ENCODE measurements around the gene NELFB.

Gene NELFB

DNA sequence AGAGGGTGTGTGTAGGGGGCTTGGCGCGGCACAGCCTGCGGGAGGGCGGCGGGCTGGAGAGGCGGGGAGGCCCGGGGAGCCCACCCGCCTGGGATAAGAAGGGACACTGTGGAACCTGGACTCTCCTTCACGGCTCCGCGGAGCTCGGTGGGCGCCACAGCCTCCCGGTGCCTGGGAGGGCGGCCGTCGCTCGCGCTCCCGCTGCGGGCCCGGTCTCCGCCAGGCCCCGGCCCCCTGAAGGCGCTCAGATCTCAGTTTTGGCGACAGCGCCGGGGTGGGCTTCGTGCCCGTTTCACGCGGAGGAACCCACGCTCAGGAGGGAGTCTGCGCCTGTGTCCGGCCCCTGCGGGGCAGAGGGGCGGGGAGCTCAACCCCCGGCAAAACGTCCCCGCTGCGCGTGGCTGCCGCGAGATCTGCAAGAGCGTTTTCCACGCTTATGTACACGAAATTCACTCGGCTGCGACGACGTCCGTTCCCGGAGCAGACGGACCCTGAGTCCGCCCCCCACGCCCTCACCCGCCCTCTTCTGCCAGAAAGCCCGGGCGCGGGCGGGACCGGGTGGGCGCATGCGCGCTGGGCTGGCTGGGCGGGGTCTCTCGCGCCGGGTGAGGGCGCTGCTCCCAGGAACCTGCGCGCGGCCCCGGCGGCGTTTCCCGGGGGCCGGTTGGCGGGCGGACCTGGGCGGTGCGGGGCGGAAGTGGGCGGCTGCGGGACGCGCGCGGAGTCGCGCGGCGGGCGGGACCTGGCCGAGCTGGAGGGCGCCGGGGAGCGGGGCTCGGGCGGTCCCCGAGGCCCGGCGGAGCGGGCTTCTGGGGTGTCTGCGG is at the start of gene NELFB:
Gene NELFB, plus strand, starts transcription at position 704 of the 824 bp plus-strand sequence.
- DNase-seq (ENCODE audit: low spot score), result peak; percentile 100

DNA sequence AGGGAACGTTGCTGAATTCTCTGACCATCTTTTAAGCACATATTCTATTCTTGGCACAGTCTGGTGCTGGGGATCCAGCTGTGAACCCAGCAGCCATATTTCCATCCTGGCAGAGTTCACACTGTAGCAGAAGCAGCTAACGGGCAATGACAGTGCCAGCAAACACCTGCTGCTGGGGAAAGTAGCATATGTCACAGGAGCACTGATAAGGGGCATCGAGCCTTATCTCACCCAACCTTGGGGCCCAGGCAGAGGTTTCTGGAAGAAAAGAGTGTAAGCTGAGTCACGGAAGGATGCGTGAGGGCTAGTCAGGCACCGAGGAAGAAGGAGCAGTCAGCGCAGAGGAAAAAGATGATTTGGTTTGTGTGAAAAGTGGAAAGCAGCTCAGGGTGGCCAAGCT is 48.5 kb upstream of the NELFB start:
- DNase-seq (ENCODE audit: low spot score), result no peak

DNA sequence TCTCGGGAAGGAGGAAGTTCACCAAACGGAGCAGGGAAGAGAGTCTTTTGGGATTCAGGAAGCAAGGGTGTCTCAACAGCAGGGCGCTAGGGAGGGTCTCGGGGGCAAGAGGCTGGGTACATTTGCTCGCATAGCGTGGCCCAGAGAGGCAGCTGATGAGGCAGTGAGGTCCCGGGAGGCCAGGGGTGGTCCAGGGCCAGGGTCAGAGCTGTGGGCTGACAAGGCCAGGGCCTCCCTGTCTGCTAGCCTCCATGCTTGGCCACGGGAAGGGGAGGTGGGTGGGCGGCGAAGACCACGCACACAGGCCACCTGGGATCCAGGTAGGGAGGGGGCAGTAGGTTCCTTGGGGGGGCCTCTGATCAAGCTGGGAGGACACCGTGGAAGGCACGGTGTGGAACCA is 43.6 kb upstream of the NELFB start:
- no peak for DNase-seq (ENCODE audit: low spot score)

DNA sequence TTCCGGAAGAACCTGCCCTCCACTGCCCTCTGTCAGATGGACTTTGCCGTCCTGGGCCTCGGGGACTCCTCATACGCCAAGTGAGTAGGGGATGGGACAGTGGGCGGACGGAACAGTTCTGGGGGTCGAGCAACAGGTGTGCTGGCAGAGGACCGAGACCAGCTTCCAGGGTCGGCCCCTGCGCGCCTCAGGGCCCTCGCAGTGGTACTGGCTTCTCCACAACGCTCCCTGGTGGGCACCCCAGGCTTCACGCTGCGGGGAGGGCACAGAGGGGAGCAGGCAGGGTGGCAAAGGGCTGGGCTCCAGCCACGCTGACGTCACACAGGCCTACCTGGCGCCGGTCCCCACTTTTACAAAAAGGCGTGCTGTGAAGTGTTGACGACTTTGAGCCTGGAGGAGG is 42.6 kb upstream of the NELFB start:
- DNase-seq (ENCODE audit: low spot score), result no peak

DNA sequence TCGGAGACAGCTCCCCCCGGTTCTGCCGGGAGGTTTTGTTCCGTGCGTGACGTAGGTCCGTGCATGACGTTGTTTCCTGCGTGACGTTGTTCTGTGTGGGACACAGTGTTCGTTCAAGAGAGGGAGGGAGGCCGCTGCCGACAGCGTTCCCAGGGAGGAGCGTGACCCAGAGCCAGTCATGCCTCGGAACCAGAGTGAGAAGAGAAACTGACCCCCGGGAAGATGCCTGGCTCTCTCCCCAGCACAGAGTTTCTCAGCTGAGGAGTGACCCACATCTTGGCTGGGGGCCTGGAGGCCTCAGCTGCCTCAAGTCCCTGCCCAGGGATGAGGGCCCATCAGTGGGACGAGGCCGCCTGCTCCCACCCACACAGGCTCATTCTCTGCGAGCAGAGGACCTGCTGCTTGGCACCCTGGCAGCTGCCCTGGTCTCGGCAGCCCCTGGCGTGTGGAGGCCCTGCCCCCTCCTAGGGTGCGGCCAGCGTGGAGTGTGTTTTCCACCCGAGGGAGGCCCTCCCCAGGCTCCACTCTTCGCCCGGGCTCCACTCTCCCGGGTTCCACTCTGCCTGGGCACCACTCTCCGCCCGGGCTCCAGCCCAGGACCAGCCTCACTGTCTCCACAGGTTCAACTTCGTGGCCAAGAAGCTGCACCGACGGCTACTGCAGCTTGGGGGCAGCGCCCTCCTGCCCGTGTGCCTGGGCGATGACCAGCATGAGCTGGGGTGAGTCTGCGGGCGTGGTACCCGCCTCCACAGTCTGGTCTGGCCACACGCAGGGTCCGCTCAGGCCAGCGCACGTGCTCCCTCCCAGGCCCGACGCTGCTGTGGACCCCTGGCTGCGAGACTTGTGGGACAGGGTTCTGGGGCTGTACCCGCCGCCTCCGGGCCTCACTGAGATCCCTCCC is 41.7 kb upstream of the NELFB start:
- DNase-seq (ENCODE audit: low spot score), result no peak

DNA sequence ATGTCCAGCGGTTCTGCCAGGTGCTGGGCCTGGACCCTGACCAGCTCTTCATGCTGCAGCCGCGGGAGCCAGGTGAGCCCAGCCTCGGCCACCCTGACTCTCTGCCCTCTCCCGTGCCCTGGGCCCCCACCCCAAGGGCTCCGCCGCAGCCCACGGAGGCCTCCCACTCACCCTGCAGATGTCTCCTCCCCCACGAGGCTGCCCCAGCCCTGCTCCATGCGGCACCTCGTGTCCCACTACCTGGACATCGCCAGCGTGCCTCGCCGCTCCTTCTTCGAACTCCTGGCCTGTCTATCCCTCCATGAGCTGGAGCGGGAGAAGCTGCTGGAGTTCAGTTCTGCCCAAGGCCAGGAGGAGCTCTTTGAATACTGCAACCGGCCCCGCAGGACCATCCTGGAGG is 40.5 kb upstream of the NELFB start:
- DNase-seq (ENCODE audit: low spot score), result no peak

DNA sequence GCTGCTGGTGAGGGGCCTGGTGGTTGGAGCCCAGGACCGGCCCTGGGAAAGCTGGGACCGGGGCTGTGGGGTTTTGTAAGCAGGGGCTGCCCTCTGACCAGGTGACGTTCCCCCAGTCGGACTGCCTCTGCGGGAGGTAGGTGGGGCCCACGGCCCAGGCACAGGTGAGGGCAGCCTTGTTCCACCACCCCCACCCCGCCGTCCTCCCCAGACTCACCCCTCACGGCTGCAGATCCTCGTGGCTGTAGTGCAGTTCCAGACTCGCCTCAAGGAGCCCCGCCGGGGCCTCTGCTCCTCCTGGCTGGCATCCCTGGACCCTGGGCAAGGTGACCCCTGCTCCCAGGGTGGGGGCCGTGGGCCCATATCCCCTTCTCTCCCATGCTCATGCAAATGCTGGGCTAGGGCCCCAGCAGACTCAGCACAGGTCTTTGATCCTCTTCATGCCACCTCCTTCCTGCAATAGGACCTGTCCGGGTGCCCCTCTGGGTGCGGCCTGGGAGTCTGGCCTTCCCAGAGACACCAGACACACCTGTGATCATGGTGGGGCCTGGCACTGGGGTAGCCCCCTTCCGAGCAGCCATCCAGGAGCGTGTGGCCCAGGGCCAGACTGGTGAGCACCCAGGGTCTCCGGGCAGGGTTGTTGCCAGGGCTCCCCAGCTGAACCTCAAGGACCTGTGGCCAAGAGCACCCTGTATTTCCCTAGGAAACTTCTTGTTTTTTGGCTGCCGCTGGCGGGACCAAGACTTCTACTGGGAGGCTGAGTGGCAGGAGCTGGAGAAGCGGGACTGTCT is 39.7 kb upstream of the NELFB start:
- no peak for DNase-seq (ENCODE audit: low spot score)

DNA sequence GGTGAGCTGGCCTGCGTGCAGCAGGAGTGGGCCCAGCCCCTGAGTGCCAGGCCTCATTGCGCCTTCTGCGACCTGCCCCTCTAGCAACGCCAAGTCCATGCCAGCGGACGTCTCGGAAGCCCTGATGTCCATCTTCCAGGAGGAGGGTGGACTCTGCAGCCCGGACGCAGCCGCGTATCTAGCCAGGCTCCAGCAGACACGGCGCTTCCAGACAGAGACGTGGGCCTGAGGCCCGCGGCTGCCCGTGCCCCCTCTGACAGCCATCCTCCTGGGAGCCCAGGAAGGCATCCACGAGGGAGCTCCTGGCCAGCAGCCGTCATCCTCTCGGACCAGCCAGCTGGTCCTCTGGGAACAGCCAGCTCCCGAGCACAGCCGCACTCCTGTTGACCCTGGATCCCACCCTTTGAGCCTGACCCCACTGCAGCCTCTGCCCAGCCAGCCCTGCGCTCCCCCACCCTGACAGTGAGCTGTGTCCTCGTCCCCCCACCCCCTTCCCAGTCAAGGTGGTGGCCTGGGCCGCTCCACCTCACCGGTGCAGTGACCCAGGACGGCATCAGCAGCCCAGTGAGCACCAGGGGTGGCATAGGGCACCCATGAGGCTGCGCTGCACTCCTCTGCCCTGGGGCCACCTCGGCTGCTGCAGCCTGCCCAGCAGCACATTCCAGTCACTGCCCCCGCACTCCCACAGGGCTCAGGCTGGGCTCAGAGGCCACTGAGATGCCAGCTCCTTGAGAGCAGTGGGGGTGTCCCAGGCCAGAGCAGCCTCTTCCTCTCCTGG is 38.8 kb upstream of the NELFB start:
- DNase-seq (ENCODE audit: low spot score), result no peak

DNA sequence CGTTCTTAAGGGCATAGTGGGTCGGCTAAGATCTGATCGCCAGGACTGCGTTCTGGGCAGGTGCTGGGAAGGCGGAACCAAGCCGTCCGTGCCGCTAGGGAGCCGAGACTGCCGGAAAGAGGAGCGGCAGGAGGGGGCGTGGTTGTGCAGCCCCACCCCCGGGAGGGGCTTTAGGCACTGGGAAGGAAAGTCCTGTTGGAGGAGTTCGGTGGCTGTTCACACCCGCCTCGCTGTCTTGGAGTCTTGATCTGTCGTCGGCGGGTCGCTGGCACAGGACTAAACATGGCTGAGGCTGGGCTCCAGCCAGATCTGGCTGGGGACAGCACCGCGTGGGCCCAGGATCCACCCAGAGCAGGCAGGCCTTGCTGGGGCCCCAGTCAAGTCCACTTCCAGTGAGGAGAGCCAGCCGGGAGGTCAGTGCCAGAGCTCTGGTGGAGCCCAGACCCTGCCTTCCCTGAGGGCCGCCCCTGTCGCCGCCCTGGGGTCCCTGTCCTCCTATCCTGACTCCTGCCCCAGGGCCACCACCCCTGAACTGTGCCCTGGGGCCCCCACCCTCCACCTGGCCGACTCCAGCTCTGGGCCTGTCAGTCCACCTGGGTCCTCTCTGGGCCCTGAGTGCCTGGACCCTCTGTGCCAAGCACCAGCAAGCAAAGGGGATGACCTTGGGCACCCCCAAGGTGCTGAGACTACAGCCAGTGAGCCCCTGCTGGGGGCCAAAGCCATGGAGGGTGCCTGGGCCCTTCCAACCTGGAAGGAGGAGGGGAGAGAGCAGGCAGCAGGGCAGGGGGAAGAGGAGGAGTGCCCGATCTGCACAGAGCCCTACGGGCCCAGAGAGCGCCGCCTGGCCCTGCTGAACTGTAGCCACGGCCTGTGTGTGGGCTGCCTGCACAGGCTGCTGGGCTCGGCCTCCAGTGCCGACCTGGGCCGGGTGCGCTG is 37.6 kb upstream of the NELFB start:
- no peak for DNase-seq (ENCODE audit: low spot score)

DNA sequence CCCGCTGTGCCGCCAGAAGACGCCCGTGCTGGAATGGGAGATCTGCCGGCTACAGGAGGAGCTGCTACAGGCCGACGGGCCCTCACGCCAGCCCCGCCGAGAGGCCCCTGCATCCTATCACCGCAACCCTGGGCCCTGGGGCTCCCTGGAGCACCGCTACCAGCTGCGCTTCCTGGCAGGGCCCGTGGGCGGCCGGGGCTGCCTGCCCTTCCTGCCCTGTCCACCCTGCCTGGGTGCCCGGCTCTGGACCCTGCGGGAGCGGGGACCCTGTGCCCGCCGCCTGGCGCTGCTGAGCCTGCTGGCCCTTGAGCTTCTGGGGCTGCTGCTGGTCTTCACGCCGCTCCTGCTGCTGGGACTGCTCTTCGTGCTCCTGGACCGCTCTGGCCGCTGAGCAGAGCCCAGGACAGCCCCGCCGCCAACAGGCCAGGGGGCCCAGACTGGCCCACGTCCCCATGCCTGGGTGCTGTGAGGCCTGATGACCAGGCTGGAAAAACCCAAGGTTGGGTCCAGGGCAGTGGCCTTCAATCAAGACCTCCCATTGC is 36.8 kb upstream of the NELFB start:
- no peak for DNase-seq (ENCODE audit: low spot score)

DNA sequence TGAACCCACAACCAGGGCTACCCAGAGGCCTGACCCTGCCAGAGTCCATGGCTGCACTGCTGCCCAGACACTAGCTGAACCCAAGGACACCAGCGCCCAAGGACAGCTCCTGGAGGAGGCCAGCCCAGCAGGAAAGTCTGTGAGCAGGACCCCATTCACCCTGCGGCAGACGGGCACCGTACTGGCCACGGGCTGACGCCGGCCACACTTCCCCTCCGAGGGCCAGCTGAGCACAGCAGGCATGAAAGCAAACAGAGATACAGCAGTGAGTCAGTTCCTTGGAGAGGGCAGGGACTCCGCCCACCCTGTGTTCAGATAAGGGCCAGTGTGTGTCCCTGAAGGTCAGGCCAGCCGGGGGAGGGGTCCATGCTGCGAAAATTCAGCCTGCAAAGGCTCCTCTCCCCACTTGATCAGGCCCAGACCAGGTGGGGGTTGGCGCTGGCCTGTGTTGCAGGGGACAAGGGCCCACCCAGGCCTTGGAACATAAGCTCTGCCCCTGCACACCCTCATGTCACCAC is 36.3 kb upstream of the NELFB start:
- DNase-seq (ENCODE audit: low spot score), result no peak

DNA sequence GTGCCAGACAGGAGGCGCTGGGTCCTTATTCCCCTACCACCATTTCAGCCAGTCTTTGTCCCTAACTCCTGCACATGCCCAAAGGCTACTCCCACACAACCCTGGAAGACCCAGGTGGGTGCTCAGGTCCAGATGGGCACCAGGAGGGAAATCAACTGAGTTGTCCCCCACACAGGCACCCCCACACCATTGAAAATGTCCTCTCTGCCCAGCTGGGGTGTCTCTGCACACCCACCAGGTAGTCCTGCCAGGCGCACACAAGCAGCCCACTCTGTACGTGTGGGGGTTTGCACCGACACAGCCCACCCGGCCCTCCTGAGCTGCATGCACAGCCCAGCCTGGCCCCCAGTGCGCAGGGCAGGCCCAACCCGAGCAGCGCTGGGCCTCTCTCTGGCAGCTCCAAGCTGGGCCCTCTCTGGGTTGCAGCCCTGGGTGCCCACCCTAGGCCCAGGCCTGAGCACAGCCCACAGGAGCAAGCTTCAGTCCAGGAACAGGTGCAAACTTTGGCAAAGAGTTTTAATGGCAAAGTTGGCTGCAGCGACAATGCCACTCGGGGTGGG is 35.3 kb upstream of the NELFB start:
- no peak for DNase-seq (ENCODE audit: low spot score)

DNA sequence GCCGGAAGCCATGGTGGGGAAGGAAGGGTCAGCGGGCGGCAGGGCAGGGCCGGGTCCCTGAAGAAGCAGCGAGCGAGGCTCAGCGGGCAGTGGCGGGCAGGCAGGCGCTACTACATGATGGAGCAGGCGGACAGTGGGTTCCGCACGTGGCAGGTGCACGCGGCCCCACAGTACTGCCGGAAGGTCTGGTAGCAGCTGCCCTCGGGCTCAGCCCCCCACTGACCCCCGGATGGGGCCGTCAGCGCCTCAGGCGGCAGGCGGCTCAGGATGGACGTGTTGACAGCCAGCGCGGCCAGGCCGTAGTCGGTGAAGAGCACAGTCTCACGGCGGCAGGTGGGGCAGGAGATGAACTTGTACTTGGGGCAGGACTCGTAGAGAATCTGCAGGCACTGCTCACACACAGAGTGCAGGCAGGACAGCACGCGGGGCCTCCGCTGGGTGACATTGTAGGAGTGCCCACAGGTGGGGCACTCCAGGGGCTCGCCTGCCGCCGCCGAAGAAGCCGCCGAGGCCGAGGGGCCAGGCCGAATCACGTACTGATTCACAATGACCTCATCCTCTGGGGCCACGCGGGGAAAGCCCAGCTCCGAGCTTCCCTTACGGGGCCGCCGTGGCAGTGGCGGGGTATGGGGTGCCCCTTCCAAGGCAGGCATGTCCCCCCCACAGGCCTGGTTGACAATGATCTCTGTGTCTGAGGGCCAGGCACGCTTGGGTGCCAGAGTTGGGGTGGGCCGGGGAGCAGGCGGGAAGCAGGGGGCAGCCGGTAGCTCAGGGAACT is 34.6 kb upstream of the NELFB start:
- DNase-seq (ENCODE audit: low spot score), result no peak

DNA sequence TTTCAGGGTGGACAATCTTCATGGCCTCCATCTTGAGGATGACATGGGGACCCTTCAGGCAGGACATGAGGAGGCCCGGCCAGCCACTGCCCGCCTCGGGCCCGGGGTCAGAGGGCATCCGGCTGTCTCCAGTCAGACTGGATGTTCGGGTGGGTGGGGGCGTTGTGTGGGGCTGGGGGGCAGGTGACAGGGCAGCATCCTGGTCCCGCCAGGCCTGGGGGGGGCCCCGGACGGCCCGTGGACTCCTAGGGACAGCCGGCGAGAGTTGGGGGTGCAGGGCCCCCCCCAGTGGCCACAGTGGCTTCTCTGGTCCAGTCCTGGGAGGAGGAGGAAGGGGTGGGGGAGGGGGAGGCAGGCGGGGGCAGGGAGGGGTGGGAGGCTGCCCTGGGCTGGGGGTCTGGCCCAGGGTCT is 34.0 kb upstream of the NELFB start:
- DNase-seq (ENCODE audit: low spot score), result no peak

DNA sequence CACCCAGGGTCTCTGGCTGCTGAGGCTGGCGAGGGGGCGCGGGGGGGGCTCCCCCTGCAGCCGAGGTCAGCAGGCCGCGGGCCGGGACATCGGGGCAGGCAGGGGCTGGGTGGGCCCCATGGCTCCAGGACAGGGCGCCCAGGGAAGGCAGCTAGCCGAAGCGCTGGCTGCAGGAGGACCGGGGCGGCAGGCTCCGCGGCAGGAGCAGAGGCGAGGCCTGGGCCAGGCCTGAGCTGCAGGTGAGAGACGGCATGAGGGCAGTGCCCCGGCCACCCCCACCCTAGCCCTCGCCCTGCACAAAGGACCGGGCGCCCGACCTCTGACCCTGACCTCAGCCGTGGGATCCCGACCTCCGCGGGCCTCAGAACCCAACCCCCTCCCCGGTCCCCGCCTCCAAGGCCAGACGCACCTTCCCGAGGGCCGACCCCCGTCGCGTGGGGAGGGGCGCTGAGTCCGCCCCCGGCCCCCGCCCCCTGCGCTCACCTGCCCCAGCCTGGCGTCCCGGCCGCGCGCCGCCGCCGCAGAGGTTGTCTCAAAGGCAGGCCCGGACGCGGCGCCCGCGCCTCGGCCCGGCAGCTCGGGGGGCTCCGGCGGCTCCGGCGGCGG is 33.5 kb upstream of the NELFB start:
- no peak for DNase-seq (ENCODE audit: low spot score)

DNA sequence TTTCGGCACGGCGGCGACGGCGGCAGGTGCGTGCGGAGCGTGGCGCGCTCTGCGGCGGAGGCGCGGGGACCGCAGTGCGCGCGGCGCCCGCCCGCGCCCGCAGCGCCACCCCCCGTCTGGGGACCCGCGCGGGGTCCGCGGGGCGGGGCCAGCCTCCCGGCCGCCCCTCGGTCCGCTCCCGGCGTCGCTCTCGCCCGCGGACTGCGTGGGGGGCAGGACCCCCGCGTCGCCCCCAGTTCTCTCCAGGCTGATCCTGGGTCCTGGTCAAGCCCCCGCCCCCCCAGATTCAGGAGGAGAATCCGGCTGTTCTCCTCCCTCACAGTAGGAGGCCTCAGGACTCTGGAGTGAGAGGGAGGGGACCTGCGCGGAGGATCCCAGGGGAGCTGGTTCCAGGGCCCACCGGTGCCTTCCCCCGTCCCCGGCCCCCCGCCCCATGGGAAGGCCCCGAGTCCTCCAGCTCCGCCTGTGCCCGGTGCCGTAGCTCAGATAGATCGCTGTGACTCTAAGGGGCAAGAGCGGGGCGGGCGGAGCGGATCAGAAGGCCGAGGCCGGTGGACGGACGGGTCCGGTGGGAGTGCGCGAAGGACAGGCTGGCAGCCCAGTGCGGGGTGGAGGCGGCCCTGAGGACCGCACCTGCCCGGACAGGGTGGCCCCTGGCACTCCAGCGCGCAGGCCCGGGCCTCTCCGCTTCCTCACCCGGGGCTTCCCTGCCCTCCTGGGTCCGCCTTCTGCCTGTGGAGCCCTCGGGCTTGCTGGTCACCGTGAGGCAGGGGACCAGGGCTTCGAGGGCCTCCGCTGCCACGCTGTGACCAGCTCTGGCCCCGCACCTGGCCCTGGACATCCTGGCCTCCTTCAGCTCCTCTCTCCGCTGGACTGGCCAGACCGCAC is 32.7 kb upstream of the NELFB start, which contains the start of gene RNF208:
Gene RNF208, minus strand, starts transcription at position 51 of the 888 bp plus-strand sequence. CDS start 1,028 bp downstream, outside the sequence.
- DNase-seq (ENCODE audit: low spot score), result peak; percentile 87

All from D341Med (cell line).